Brain microvascular endothelial cell (primary cell): Measurements from ENCODE around the gene C3orf85.

ENCODE experiments used
- DNase-seq: peaks from one replicate; pipeline ENCODE4 v3.0.0-alpha.2; 2020
- H3K27ac ChIP-seq: fragments of 250-450 bp; sonication (Bioruptor Pico); 2 replicates; pipeline ENCODE4 v1.5.1; 2020; ENCODE audit warnings: mild to moderate bottlenecking, moderate library complexity
- H3K27me3 ChIP-seq: fragments of 250-450 bp; sonication (Bioruptor Pico); replicated peaks from 2 replicates; pipeline ENCODE4 v1.5.1; 2020; ENCODE audit warnings: mild to moderate bottlenecking
- H3K36me3 ChIP-seq: fragments of 250-450 bp; sonication (Bioruptor Pico); replicated peaks from 2 replicates; pipeline ENCODE4 v1.5.1; 2020; ENCODE audit warnings: mild to moderate bottlenecking
- H3K4me3 ChIP-seq: 2 replicates; pipeline ENCODE4 v1.5.1; 2011; ENCODE audit warnings: low read depth, mild to moderate bottlenecking, control low read depth, low read length, moderate library complexity
- CTCF ChIP-seq: IDR thresholded peaks from 2 replicates; pipeline ENCODE4 v1.5.1; 2011; ENCODE audit warnings: low read depth, mild to moderate bottlenecking, moderate library complexity, low read length, control low read depth, inconsistent platforms; ENCODE audit errors: missing control alignments
- in situ Hi-C: cut with HindIII; loops from 2 replicates; pipeline ENCODE4 v1.10.0; 2017; ENCODE audit warnings: low sequenced_read_pairs, low pct_ligation_motif_present

Gene C3orf85

GRCh38 chr3:109109574-109109973 lies 26.9 kb upstream of the C3orf85 start:
- DNase-seq: no peak
- Histone ChIP-seq H3K36me3 (no peaks in the 10 kb centered on the region), H3K27me3 (no peaks in the 10 kb centered on the region), H3K27ac (no peak overlapping the region), H3K4me3 (no peak overlapping the region)
- TF ChIP-seq CTCF: no peak
- in situ Hi-C loops: no loop called here

GRCh38 chr3:109112946-109113760 lies 23.4 kb upstream of the C3orf85 start:
- no peak overlapping the region for H3K4me3 ChIP-seq
- in situ Hi-C loops: no loop called here
- H3K27me3 ChIP-seq: no peaks in the 10 kb centered on the region
- H3K27ac ChIP-seq: no peak overlapping the region
- DNase-seq: no peak
- TF ChIP-seq CTCF: no peak
- no peaks in the 10 kb centered on the region for H3K36me3 ChIP-seq

GRCh38 chr3:109114746-109115145 lies 21.8 kb upstream of the C3orf85 start:
- Histone ChIP-seq H3K4me3 (no peak overlapping the region), H3K27me3 (no peaks in the 10 kb centered on the region), H3K27ac (no peak overlapping the region), H3K36me3 (no peaks in the 10 kb centered on the region)
- TF ChIP-seq CTCF: no peak
- in situ Hi-C loops: no loop called here
- DNase-seq: no peak

- no peak for TF ChIP-seq CTCF
- Histone ChIP-seq H3K36me3 (no peaks in the 10 kb centered on the region), H3K4me3 (no peak overlapping the region), H3K27me3 (no peaks in the 10 kb centered on the region), H3K27ac (no peak overlapping the region)
- no peak for DNase-seq
- in situ Hi-C loops: no loop called here
Measured at GRCh38 chr3:109115451-109115850, 21.1 kb upstream of the C3orf85 start.

- Histone ChIP-seq H3K36me3 (no peaks in the 10 kb centered on the region), H3K4me3 (no peak overlapping the region), H3K27ac (no peak overlapping the region), H3K27me3 (no peaks in the 10 kb centered on the region)
- no peak for DNase-seq
- in situ Hi-C loops: no loop called here
- no peak for TF ChIP-seq CTCF
Measured at GRCh38 chr3:109116031-109116430, 20.5 kb upstream of the C3orf85 start.

GRCh38 chr3:109117939-109118338 lies 18.6 kb upstream of the C3orf85 start, which contains the start of gene MORC1:
Gene MORC1 (minus strand): TSS chr3:109118134. CDS start chr3:109118059, 75 bp downstream.
- in situ Hi-C loops: no loop called here
- TF ChIP-seq CTCF: no peak
- H3K36me3 ChIP-seq: no peaks in the 10 kb centered on the region
- no peaks in the 10 kb centered on the region for H3K27me3 ChIP-seq
- no peak for DNase-seq
- no peak within 1 kb of the TSS for H3K4me3 ChIP-seq
- H3K27ac ChIP-seq: no peak within 1 kb of the TSS
